ENCODE results near the gene NAALADL2.
"Not testable (repeated sequence)": the region's sequence is repeated elsewhere in the genome, so short reads cannot be mapped to it uniquely, and the experiment has no call there.

DNA sequence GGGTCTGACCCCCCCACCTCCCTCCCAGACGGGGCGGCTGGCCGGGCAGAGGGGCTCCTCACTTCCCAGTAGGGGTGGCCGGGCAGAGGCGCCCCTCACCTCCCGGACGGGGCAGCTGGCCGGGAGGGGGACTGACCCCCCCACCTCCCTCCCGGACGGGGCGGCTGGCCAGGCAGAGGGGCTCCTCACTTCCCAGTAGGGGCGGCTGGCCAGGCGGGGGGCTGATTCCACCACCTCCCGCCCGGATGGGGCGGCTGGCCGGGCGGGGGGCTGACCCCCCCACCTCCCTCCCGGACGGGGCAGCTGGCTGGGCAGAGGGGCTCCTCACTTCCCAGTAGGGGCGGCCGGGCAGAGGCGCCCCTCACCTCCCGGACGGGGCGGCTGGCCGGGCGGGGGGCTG lies 272.7 kb downstream of the NAALADL2 start:
- TF ChIP-seq, protein P1, sequence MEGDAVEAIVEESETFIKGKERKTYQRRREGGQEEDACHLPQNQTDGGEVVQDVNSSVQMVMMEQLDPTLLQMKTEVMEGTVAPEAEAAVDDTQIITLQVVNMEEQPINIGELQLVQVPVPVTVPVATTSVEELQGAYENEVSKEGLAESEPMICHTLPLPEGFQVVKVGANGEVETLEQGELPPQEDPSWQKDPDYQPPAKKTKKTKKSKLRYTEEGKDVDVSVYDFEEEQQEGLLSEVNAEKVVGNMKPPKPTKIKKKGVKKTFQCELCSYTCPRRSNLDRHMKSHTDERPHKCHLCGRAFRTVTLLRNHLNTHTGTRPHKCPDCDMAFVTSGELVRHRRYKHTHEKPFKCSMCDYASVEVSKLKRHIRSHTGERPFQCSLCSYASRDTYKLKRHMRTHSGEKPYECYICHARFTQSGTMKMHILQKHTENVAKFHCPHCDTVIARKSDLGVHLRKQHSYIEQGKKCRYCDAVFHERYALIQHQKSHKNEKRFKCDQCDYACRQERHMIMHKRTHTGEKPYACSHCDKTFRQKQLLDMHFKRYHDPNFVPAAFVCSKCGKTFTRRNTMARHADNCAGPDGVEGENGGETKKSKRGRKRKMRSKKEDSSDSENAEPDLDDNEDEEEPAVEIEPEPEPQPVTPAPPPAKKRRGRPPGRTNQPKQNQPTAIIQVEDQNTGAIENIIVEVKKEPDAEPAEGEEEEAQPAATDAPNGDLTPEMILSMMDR (IDR thresholded peaks at IDR 0.05; ENCODE audit: poor library complexity) = not testable (repeated sequence)
- not testable (repeated sequence) for TF ChIP-seq EZH2 (IDR thresholded peaks at IDR 0.05; ENCODE audit: borderline replicate concordance)

Measured in hepatocyte (in vitro differentiated cells).